NCI-H526 (cell line): ENCODE results near the gene CYLD.

Experiments used
- DNase-seq, 2 experiments: peaks; one replicate each; lab custom pipeline; 2025; lab: John Stamatoyannopoulos, UW

The CYLD gene

GRCh38 chr16:50740736-50741135 lies 1.1 kb upstream of the CYLD start:
- DNase-seq: no peak

- DNase-seq: no peak
Measured at GRCh38 chr16:50741225-50741780, 583 bp upstream of the CYLD start.

- no peak for DNase-seq
Measured at GRCh38 chr16:50742576-50743200, 802 bp downstream of the CYLD start.

- no peak for DNase-seq
Measured at GRCh38 chr16:50743581-50744225, 1.8 kb downstream of the CYLD start.

- no peak for DNase-seq
Measured at GRCh38 chr16:50744881-50745280, 3.0 kb downstream of the CYLD start.

GRCh38 chr16:50745940-50746339 lies 4.1 kb downstream of the CYLD start:
- DNase-seq: no peak

- no peak for DNase-seq
Measured at GRCh38 chr16:50747207-50747956, 5.5 kb downstream of the CYLD start.

- no peak for DNase-seq
Measured at GRCh38 chr16:50751528-50751927, 9.6 kb downstream of the CYLD start.

- DNase-seq: no peak
Measured at GRCh38 chr16:50752471-50753235, 10.8 kb downstream of the CYLD start.

GRCh38 chr16:50756473-50756872 lies 14.6 kb downstream of the CYLD start:
- no peak for DNase-seq

- no peak for DNase-seq
Measured at GRCh38 chr16:50761267-50761666, 19.4 kb downstream of the CYLD start.

GRCh38 chr16:50762241-50762640 lies 20.4 kb downstream of the CYLD start:
- DNase-seq: no peak

GRCh38 chr16:50763211-50763610 lies 21.3 kb downstream of the CYLD start:
- DNase-seq: no peak

GRCh38 chr16:50765260-50765659 lies 23.4 kb downstream of the CYLD start:
- DNase-seq: no peak

- no peak for DNase-seq
Measured at GRCh38 chr16:50765861-50766260, 24.0 kb downstream of the CYLD start.

- no peak for DNase-seq
Measured at GRCh38 chr16:50767197-50767596, 25.3 kb downstream of the CYLD start.

- no peak for DNase-seq
Measured at GRCh38 chr16:50771366-50771765, 29.5 kb downstream of the CYLD start.

- DNase-seq: no peak
Measured at GRCh38 chr16:50774405-50774804, 32.5 kb downstream of the CYLD start.

GRCh38 chr16:50774960-50775359 lies 33.1 kb downstream of the CYLD start:
- no peak for DNase-seq

- DNase-seq: no peak
Measured at GRCh38 chr16:50776037-50776436, 34.2 kb downstream of the CYLD start.

- no peak for DNase-seq
Measured at GRCh38 chr16:50778284-50779163, 36.6 kb downstream of the CYLD start.
